ENCODE results near the gene TKT. TPM values are rescaled to one million over a fixed set of nuclear protein-coding genes. Genes with fewer than 3 reads are reported as not detected.
"Not testable (repeated sequence)": the region's sequence is repeated elsewhere in the genome, so short reads cannot be mapped to it uniquely, and the experiment has no call there.

TKT gene
- total and polyA plus RNA-seq, 2 of the 13 experiments (the other 11 are each of a cell fraction or from before 2014, with no cell fraction given): 150 to 238 TPM

GRCh38 chr3:53269193-53269592, 13.4 kb upstream of the TKT start (continued):
- TF ChIP-seq ZBTB33 (CRISPR knock-in tag; IDR thresholded peaks at IDR 0.05): peak; percentile 11; the same call in 1 of the 2 replicates
- TF ChIP-seq FOXK1 (CRISPR knock-in tag; IDR thresholded peaks at IDR 0.05; ENCODE audit: borderline replicate concordance, low read depth): 0 out of 2 replicates have a peak, but pooled peaks have one; percentile 24
- TF ChIP-seq HNF1A (IDR thresholded peaks at IDR 0.05; ENCODE audit: low read depth): 0 out of 2 replicates have a peak, but pooled peaks have one; percentile 16
- TF ChIP-seq HNF1A (CRISPR knock-in tag; IDR thresholded peaks at IDR 0.05; ENCODE audit: borderline replicate concordance): not testable (repeated sequence)
- TF ChIP-seq ZGPAT (CRISPR knock-in tag; IDR thresholded peaks at IDR 0.05): peak; percentile 54; the same call in 1 of the 2 replicates
- TF ChIP-seq ZNF460 (CRISPR knock-in tag; IDR thresholded peaks at IDR 0.05; ENCODE audit: borderline replicate concordance): peak; percentile 91
- 0 out of 2 replicates have a peak, but pooled peaks have one; percentile 30 for TF ChIP-seq KAT8 (CRISPR knock-in tag; IDR thresholded peaks at IDR 0.05)
- TF ChIP-seq KDM1A (CRISPR knock-in tag; IDR thresholded peaks at IDR 0.05): peak; percentile 54; the same call in 1 of the 2 replicates
- TF ChIP-seq FOXA3 (CRISPR knock-in tag; IDR thresholded peaks at IDR 0.05): peak; percentile 29; the same call in 1 of the 2 replicates
- peak; percentile 59 for TF ChIP-seq ARID5B (CRISPR knock-in tag; IDR thresholded peaks at IDR 0.05)
